WTC11 (cell line): ENCODE results near the gene CHMP5. TPM values are rescaled to one million over a fixed set of nuclear protein-coding genes. Genes with fewer than 3 reads are reported as not detected.

Experiments used
- ATAC-seq: fragments of 200-7000 bp; cut with Tn5 transposase; 2 replicates; pipeline ENCODE4 v1.10.0; 2021; ENCODE audit warnings: mild to moderate bottlenecking, moderate library complexity
- CTCF ChIA-PET: fragments of 300-600 bp; sonication (Branson Sonifier 250); formaldehyde crosslinking; loops from one replicate; lab custom pipeline; 2021; ENCODE audit warnings: antibody characterized with exemption; lab: Charles Lee
- POLR2A ChIA-PET: fragments of 350-600 bp; sonication (Branson Sonifier 250); formaldehyde crosslinking; loops from one replicate; lab custom pipeline; 2021; ENCODE audit warnings: antibody characterized with exemption; lab: Charles Lee
- DNase-seq: peaks from one replicate; pipeline ENCODE4 v3.0.0; 2021; ENCODE audit warnings: low spot score
- H3K27ac Mint-ChIP-seq: 2 replicates; pipeline ENCODE4 v1.8.0; 2021; ENCODE audit warnings: mixed read lengths
- H3K27me3 Mint-ChIP-seq: 2 replicates; pipeline ENCODE4 v1.8.0; 2021; ENCODE audit warnings: low read depth, mild to moderate bottlenecking, moderate library complexity, mixed read lengths
- H3K36me3 Mint-ChIP-seq: 2 replicates; pipeline ENCODE4 v1.8.0; 2021; ENCODE audit warnings: mixed read lengths
- H3K4me1 Mint-ChIP-seq: 2 replicates; pipeline ENCODE4 v1.8.0; 2022; ENCODE audit warnings: mixed read lengths
- H3K4me3 Mint-ChIP-seq: 2 replicates; pipeline ENCODE4 v1.8.0; 2021; ENCODE audit warnings: mild to moderate bottlenecking, moderate library complexity, mixed read lengths
- H3K9me3 Mint-ChIP-seq: 2 replicates; pipeline ENCODE4 v1.8.0; 2021; ENCODE audit warnings: mixed read lengths
- GRHL2 ChIP-seq: fragments of 250-450 bp; sonication (Bioruptor Pico); IDR thresholded peaks from 2 replicates; pipeline ENCODE4 v1.8.0; 2022; ENCODE audit warnings: mild to moderate bottlenecking, moderate library complexity; ENCODE audit not compliant: insufficient replicate concordance, severe bottlenecking
- GTF2I ChIP-seq: fragments of 250-450 bp; sonication (Bioruptor Pico); conservative IDR thresholded peaks from 2 replicates; pipeline ENCODE4 v1.4.0; 2021; ENCODE audit warnings: mild to moderate bottlenecking
- IRF2 ChIP-seq: sonication (generic); formaldehyde crosslinking; IDR thresholded peaks from 2 replicates; pipeline ENCODE4 v1.8.0; 2022; ENCODE audit warnings: low read depth, missing genetic modification reagents, borderline replicate concordance
- KAT7 ChIP-seq: sonication (generic); formaldehyde crosslinking; IDR thresholded peaks from 2 replicates; pipeline ENCODE4 v1.8.1; 2023; ENCODE audit warnings: missing genetic modification reagents, mild to moderate bottlenecking, borderline replicate concordance
- NFYB ChIP-seq: sonication (generic); formaldehyde crosslinking; conservative IDR thresholded peaks from 2 replicates; pipeline ENCODE4 v1.8.0; 2022; ENCODE audit warnings: low read depth, missing genetic modification reagents
- PRRX2 ChIP-seq: fragments of 250-450 bp; sonication (Bioruptor Pico); IDR thresholded peaks from 2 replicates; pipeline ENCODE4 v1.8.0; 2021; ENCODE audit warnings: mild to moderate bottlenecking
- RORB ChIP-seq: fragments of 250-450 bp; sonication (Bioruptor Pico); IDR thresholded peaks from 2 replicates; pipeline ENCODE4 v1.9.0; 2021; ENCODE audit warnings: mild to moderate bottlenecking
- TP53 ChIP-seq: sonication (generic); formaldehyde crosslinking; IDR thresholded peaks from 2 replicates; pipeline ENCODE4 v1.8.1; 2023; ENCODE audit warnings: mild to moderate bottlenecking, missing genetic modification reagents
- ZNF281 ChIP-seq: sonication (generic); formaldehyde crosslinking; IDR thresholded peaks from 2 replicates; pipeline ENCODE4 v1.8.0; 2023; ENCODE audit warnings: mild to moderate bottlenecking, missing genetic modification reagents
- ZNF317 ChIP-seq: sonication (generic); formaldehyde crosslinking; IDR thresholded peaks from 2 replicates; pipeline ENCODE4 v1.8.1; 2023; ENCODE audit warnings: low read depth, mild to moderate bottlenecking, moderate library complexity, missing genetic modification reagents, borderline replicate concordance
- ZNF423 ChIP-seq: fragments of 250-450 bp; sonication (Bioruptor Pico); IDR thresholded peaks from 2 replicates; pipeline ENCODE4 v2.1.2; 2022; ENCODE audit warnings: mild to moderate bottlenecking, moderate library complexity
- total RNA-seq: library from RNA; stranded (reverse); gene quantifications from 3 replicates; pipeline ENCODE4 v1.2.3, GENCODE V29; 2021
- TF ChIP-seq, protein P1 (sequence below): sonication (generic); formaldehyde crosslinking; IDR thresholded peaks from 2 replicates; pipeline ENCODE4 v1.8.1; 2023; ENCODE audit warnings: mild to moderate bottlenecking, missing genetic modification reagents, borderline replicate concordance
- TF ChIP-seq, protein P2 (sequence below): sonication (generic); formaldehyde crosslinking; IDR thresholded peaks from 2 replicates; pipeline ENCODE4 v1.8.1; 2023; ENCODE audit warnings: mild to moderate bottlenecking, missing genetic modification reagents, moderate library complexity
- TF ChIP-seq, protein P3 (sequence below): fragments of 250-450 bp; sonication (Bioruptor Pico); IDR thresholded peaks from 2 replicates; pipeline ENCODE4 v1.9.0; 2021; ENCODE audit warnings: mild to moderate bottlenecking
- TF ChIP-seq, protein P4 (sequence below): sonication (generic); formaldehyde crosslinking; conservative IDR thresholded peaks from 2 replicates; pipeline ENCODE4 v1.8.1; 2022; ENCODE audit warnings: mild to moderate bottlenecking, missing genetic modification reagents

The CHMP5 gene
- total RNA-seq, 1 experiment from 2014 or later = 46.2 TPM

GRCh38 chr9:33239921-33240320, 24.9 kb upstream of the CHMP5 start, which contains the start of gene SPINK4 (continued):
- TF ChIP-seq KAT7 (CRISPR knock-in tag) (no peak), ZNF317 (CRISPR knock-in tag) (no peak), PRRX2 (CRISPR knock-in tag) (no peak), TP53 (no peak), GRHL2 (CRISPR knock-in tag) (no peak)
- TF ChIP-seq, protein P1, sequence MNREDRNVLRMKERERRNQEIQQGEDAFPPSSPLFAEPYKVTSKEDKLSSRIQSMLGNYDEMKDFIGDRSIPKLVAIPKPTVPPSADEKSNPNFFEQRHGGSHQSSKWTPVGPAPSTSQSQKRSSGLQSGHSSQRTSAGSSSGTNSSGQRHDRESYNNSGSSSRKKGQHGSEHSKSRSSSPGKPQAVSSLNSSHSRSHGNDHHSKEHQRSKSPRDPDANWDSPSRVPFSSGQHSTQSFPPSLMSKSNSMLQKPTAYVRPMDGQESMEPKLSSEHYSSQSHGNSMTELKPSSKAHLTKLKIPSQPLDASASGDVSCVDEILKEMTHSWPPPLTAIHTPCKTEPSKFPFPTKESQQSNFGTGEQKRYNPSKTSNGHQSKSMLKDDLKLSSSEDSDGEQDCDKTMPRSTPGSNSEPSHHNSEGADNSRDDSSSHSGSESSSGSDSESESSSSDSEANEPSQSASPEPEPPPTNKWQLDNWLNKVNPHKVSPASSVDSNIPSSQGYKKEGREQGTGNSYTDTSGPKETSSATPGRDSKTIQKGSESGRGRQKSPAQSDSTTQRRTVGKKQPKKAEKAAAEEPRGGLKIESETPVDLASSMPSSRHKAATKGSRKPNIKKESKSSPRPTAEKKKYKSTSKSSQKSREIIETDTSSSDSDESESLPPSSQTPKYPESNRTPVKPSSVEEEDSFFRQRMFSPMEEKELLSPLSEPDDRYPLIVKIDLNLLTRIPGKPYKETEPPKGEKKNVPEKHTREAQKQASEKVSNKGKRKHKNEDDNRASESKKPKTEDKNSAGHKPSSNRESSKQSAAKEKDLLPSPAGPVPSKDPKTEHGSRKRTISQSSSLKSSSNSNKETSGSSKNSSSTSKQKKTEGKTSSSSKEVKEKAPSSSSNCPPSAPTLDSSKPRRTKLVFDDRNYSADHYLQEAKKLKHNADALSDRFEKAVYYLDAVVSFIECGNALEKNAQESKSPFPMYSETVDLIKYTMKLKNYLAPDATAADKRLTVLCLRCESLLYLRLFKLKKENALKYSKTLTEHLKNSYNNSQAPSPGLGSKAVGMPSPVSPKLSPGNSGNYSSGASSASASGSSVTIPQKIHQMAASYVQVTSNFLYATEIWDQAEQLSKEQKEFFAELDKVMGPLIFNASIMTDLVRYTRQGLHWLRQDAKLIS (CRISPR knock-in tag) = no peak
- TF ChIP-seq, protein P2, sequence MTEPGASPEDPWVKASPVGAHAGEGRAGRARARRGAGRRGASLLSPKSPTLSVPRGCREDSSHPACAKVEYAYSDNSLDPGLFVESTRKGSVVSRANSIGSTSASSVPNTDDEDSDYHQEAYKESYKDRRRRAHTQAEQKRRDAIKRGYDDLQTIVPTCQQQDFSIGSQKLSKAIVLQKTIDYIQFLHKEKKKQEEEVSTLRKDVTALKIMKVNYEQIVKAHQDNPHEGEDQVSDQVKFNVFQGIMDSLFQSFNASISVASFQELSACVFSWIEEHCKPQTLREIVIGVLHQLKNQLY (CRISPR knock-in tag) = no peak
- TF ChIP-seq, all 79 proteins: peak for 0

DNA sequence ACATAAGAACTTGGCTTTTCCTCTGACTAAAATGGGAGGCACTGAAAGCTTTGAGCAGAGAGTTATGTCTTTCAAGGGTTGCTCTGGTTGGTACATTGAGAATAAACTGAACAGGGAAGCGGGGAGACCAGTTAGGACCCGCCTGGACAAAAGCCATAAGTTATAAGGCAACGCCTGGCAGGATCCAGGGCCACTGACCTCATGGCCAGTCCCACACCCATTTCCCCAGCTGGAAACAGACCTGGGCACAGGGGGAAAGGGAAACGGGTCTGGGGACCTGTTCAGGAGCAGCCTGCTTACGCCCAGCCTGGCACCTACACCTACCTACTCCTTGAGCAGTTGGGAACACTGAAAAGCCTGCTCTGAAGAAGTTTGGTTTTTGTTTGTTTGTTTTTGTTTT, 23.6 kb upstream of the CHMP5 start:
- CTCF ChIA-PET = interaction anchor here (3.3 kb wide), 1 partner anchor 15 kb away, joined by 12 read pairs; no protein-coding TSS in a partner anchor
- Mint-ChIP-seq H3K4me1 (no peaks in the 10 kb centered on the region), H3K4me3 (no peak overlapping the region), H3K27me3 (peaks cover 5% of the 10 kb centered on the region), H3K36me3 (no peaks in the 10 kb centered on the region), H3K27ac (no peak overlapping the region), H3K9me3 (no peaks in the 10 kb centered on the region)
- no peak for DNase-seq
- POLR2A ChIA-PET = no interaction called here
- ATAC-seq = no peak
- TF ChIP-seq, protein P3, sequence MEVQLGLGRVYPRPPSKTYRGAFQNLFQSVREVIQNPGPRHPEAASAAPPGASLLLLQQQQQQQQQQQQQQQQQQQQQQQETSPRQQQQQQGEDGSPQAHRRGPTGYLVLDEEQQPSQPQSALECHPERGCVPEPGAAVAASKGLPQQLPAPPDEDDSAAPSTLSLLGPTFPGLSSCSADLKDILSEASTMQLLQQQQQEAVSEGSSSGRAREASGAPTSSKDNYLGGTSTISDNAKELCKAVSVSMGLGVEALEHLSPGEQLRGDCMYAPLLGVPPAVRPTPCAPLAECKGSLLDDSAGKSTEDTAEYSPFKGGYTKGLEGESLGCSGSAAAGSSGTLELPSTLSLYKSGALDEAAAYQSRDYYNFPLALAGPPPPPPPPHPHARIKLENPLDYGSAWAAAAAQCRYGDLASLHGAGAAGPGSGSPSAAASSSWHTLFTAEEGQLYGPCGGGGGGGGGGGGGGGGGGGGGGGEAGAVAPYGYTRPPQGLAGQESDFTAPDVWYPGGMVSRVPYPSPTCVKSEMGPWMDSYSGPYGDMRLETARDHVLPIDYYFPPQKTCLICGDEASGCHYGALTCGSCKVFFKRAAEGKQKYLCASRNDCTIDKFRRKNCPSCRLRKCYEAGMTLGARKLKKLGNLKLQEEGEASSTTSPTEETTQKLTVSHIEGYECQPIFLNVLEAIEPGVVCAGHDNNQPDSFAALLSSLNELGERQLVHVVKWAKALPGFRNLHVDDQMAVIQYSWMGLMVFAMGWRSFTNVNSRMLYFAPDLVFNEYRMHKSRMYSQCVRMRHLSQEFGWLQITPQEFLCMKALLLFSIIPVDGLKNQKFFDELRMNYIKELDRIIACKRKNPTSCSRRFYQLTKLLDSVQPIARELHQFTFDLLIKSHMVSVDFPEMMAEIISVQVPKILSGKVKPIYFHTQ = no peak
- TF ChIP-seq IRF2 (CRISPR knock-in tag) (no peak), GTF2I (CRISPR knock-in tag) (no peak), RORB (CRISPR knock-in tag) (no peak), NFYB (CRISPR knock-in tag) (no peak), ZNF281 (CRISPR knock-in tag) (no peak), ZNF423 (no peak)
- TF ChIP-seq, protein P4, sequence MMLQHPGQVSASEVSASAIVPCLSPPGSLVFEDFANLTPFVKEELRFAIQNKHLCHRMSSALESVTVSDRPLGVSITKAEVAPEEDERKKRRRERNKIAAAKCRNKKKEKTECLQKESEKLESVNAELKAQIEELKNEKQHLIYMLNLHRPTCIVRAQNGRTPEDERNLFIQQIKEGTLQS (CRISPR knock-in tag) = no peak
